Measurements from ENCODE around the gene CDR2L.
"Not testable (repeated sequence)": the region's sequence is repeated elsewhere in the genome, so short reads cannot be mapped to it uniquely, and the experiment has no call there.

The CDR2L gene

GRCh38 chr17:75011401-75012095 is 24.1 kb downstream of the CDR2L start:
- no peak for DNase-seq (ENCODE audit: low read depth)

DNA sequence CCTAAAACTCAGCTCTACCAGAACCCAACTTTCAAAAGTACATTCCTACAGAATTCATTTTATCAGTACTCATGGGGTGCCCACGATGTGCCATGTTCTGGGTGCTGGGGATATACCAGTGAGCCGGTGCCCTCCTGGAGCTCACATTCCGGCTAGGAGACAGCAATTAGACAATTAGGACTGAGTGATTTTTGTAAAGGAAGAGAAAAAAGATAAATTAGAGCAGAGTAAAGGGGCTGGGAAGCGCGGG is 24.6 kb downstream of the CDR2L start:
- no peak for DNase-seq (ENCODE audit: low read depth)

DNA sequence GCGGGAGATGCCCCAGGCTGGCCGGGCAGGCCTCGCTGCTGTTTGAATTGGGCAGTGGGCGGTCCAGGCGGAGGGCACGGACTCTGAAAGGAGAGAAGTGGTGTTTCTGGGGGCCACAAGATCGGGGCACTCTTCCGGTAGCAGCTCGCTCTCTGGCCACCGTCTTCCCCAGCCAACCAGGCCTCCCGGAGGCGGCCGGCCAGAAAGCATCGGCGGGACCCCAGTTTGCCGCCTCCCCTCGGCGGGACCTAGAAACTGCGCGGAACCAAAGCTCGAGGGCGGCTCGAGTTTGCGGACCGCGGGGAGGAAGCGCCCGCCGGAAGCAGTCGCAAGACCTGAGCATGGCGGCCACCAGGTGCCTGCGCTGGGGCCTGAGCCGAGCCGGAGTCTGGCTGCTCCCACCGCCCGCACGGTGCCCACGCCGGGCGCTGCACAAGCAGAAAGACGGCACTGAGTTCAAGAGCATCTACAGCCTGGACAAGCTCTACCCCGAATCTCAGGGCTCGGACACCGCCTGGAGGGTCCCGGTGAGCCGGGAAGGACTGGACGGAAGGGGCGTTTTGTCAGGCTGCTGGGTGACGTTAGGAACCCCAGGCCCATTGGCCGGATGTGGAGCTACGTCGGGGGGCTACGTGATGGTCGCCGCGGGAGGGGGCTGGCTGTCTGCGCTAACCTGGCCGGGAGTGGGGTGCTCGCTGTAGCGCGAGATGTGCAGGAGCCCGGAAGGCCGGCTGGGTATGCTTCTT is 25.1 kb downstream of the CDR2L start, which contains the start of gene MRPL58:
MRPL58 (plus strand) TSS at position 325 of the 746 bp plus-strand sequence; CDS start at position 342, 17 bp downstream.
- peak; percentile 65 for DNase-seq (ENCODE audit: low read depth)

DNA sequence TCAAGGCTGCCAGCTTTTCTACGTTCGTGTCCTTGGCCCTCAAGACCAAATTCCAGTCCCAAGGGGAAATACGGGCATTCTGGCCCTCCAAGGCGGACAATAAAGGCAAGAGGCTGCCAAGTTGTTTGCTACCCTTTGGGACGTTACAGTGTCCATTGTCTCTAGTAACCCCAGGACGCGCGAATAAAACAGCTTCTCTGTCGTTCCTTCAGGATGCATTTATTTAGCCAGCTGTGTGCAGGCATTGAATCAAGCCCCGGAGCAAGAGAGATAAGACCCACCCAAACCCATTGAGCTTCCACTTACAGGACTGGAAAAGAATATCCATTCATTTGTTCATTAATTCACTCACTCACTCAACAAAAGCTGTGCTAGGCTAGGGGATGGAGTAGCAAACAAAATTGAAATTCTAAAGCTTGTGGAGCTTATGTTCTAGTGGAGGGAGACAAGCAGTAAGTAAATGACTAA is 25.7 kb downstream of the CDR2L start:
- DNase-seq (ENCODE audit: low read depth), result no peak

DNA sequence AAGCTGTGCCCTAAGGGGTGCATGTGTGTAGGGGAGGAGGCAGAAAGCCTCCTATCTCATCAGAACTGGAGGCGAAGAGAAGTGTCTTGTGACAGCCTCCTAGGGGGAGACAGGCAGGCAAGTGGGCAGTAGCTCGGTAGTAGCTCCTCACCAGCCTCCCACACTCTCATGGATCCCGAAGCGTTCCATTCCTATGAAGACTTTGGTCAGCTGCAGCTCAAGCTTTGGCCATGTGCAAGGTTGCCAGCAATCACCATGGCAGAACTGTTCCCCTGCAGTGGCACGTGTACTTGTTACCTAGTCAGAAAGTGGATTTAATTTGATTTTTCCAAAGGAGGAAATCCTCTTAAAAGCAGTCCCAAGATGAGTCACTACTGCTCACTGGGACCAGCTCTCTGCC is 31.7 kb downstream of the CDR2L start:
- no peak for DNase-seq (ENCODE audit: low read depth)

GRCh38 chr17:75019710-75020109 is 32.3 kb downstream of the CDR2L start:
- DNase-seq (ENCODE audit: low read depth), result no peak

DNA sequence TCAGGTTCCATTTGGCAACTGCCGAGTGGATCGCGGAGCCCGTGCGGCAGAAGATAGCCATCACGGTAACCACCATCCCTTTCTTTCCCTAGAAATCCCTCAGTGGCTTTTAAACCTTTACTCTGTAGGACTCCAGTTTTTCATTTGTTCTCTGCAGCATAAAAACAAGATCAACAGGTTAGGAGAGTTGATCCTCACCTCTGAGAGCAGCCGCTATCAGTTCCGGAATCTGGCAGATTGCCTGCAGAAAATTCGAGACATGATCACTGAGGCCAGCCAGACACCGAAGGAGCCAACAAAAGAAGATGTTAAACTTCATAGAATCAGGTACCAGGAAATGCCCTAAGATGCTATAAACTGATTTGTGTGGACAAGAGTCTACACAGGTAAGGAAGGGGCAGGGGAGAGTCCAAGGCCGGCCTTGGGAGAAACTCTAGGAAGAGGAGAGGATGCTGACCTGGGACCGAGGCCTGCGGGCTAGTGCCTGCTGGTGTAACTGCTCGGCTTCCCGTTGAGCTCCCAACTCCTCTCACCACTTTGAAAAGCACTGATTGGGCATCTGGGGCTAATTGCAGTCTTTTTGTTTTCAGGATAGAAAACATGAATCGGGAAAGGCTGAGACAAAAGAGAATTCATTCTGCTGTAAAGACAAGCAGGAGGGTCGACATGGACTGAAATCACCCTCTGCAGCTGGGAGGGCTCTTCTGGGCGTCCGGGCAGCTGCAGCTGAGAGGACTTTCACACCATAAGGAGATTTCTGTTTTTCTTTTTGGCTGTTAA is 33.1 kb downstream of the CDR2L start:
- DNase-seq (ENCODE audit: low read depth), result no peak

- DNase-seq (ENCODE audit: low read depth), result no peak
Observed at GRCh38 chr17:75024686-75025397, 37.4 kb downstream of the CDR2L start.

DNA sequence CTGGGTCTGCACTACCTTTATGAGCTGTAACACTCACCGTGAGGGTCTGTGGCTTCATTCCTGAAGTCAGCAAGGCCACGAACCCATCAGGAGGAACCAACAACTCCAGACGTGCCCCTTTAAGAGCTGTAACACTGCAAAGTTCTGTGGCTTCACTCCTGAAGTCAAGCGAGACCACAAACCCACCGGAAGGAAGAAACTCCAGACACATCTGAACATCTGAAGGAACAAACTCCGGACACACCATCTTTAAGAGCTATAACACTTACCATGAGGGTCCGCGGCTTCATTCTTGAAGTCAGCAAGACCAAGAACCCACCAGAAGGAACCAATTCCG is 37.9 kb downstream of the CDR2L start:
- DNase-seq (ENCODE audit: low read depth), result not testable (repeated sequence)

- not testable (repeated sequence) for DNase-seq (ENCODE audit: low read depth)
Observed at GRCh38 chr17:75026650-75027049, 39.2 kb downstream of the CDR2L start.

- DNase-seq (ENCODE audit: low read depth), result no peak
Observed at GRCh38 chr17:75030161-75030560, 42.7 kb downstream of the CDR2L start.

- no peak for DNase-seq (ENCODE audit: low read depth)
Observed at GRCh38 chr17:75031972-75032719, 44.7 kb downstream of the CDR2L start.

DNA sequence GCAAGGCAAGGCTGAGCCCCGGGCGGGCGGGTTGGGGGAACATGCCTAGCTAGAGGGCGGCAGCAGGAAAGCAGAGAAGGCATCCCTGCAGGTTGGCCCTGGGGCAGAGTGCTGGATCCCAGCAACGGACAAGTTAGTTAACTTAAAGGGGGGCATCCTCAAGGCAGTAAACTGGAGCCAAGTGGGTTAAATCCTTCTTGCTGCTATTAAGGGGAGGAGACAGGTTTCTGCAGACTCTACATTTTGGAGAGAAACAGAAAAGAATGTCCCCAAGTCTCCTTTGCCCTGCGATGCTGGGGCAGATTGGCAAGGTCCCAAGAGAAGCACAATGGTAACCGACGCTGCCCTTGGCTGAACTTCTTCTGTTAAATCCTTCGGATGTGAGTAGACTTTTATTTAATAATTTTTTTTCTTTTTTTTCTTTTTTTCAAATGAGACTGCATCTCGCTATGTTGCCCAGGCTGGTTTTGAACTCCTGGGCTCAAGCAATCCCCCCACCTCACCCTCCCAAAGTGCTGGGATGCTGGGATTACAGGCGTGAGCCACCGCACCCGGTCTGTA is 45.4 kb downstream of the CDR2L start:
- DNase-seq (ENCODE audit: low read depth), result no peak

DNA sequence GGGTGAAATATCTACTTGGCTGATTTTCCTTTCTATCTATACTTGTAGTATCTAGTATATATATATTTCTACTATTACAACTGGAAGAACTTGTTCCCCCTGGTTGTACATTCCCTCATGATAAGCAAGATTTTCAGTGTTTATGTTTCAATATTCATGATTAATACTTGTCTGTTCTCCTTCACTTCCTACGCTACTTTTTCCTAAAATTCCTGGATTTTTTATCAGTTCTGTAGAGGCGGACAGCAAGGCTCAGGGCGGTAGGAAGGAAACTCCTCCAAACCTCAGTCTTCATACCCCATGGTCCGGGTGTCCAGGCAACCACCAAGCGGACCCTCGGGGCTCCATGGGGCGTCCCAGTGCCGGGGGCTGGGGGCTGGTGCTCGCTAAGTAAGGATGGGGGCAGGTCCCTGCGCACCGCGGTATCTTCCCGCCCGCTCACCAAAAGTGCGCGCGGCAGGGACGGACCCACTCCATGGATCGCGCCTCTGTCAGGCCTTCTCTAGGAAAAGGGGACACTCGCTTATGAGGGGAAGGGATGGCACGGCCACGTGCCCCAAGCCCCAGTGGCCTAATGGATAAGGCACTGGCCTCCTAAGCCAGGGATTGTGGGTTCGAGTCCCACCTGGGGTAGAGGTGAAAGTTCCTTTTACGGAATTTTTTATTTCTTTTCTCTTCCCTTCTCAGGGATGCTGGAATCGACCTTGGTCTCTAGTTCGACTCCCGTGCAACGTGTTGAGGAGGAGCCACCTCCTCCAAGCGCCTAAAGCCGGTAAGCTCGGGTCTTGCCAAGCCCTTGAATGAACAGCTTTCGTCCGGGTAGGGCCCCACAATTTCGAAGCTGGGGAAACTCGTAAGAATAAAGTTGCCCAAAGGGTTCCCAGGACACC is 46.2 kb downstream of the CDR2L start:
- DNase-seq (ENCODE audit: low read depth), result peak; percentile 74

- peak; percentile 67 for DNase-seq (ENCODE audit: low read depth)
Observed at GRCh38 chr17:75034236-75034908, 46.9 kb downstream of the CDR2L start.

- DNase-seq (ENCODE audit: low read depth), result peak; percentile 79
Observed at GRCh38 chr17:75036643-75037268, 49.3 kb downstream of the CDR2L start.

DNA sequence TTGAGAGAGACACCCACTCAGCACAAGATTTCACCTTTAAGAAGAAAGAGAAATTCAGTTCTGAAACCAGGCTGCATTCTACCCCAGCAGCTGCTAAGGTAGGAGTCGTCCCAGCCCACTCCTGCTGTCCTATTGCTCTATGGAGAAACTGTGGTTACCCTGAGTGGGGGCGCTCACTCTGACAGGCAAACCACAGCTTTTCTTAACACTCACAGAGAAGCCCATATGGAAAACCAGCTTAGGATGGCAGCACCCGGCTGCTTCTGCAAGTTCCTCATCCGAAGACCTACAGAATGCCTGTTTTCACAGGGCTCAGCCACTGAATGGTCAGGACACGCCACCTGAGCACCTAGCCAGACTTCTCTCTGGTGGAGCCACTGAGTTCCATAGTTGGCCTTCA is 51.8 kb downstream of the CDR2L start:
- DNase-seq (ENCODE audit: low read depth), result no peak

- no peak for DNase-seq (ENCODE audit: low read depth)
Observed at GRCh38 chr17:75041656-75042280, 54.3 kb downstream of the CDR2L start.

DNA sequence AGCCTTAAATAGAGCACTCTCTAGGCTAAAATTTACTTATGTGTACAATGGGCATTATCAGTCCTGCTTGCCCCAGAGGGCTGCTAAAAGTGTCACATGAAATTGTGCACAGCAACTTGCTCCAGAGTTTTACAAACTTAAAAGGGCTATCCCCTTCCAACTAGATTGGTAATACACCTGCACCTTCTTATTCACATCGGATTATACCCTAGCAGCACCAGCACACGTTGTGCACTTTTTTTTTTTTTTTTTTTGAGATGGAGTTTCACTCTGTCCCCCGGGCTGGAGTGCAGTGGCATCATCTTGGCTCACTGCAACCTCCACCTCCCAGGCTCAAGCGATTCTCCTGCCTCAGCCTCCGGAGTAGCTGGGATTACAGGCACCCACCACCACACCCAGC is 56.4 kb downstream of the CDR2L start:
- DNase-seq (ENCODE audit: low read depth), result not testable (repeated sequence)

All from activated T-cell treated with anti-CD3 and anti-CD28 coated beads for 1 hour (primary cell).